IMR-90 (cell line): ENCODE measurements around the gene NEDD4L.

Experiments
- BHLHE40 ChIP-seq: fragments of 150-350 bp; IDR thresholded peaks from 2 replicates; pipeline ENCODE4 v1.6.1; 2016; ENCODE audit warnings: mild to moderate bottlenecking, low read depth, low read length
- CEBPB ChIP-seq: IDR thresholded peaks from 2 replicates; pipeline ENCODE4 v1.6.1; 2012; ENCODE audit warnings: low read depth, low read length, improper control_type of control experiment
- FOS ChIP-seq: fragments of 150-350 bp; IDR thresholded peaks from 2 replicates; pipeline ENCODE4 v1.6.1; 2016; ENCODE audit warnings: low read depth, low read length
- MXI1 ChIP-seq: IDR thresholded peaks from 2 replicates; pipeline ENCODE4 v1.6.1; 2012; ENCODE audit warnings: low read depth, mild to moderate bottlenecking, low read length, moderate library complexity, borderline replicate concordance
- POLR2A ChIP-seq: IDR thresholded peaks from 2 replicates; pipeline ENCODE4 v1.6.1; 2012; ENCODE audit warnings: mild to moderate bottlenecking, low read depth, low read length
- RAD21 ChIP-seq: IDR thresholded peaks from 2 replicates; pipeline ENCODE4 v1.6.1; 2012; ENCODE audit warnings: low read length, improper control_type of control experiment
- RFX5 ChIP-seq: IDR thresholded peaks from 2 replicates; pipeline ENCODE4 v1.8.0; 2012; ENCODE audit warnings: low read depth, mild to moderate bottlenecking, low read length, moderate library complexity
- TF ChIP-seq, protein P1 (sequence below): conservative IDR thresholded peaks from 2 replicates; pipeline ENCODE4 v1.5.1; 2012; ENCODE audit warnings: mild to moderate bottlenecking, low read depth, low read length, improper control_type of control experiment
- TF ChIP-seq, protein P2 (sequence below): fragments of 150-350 bp; IDR thresholded peaks from 2 replicates; pipeline ENCODE4 v1.6.1; 2016; ENCODE audit warnings: low read depth, mild to moderate bottlenecking, low read length, moderate library complexity, borderline replicate concordance
- TF ChIP-seq, protein P3 (sequence below): fragments of 150-350 bp; IDR thresholded peaks from 2 replicates; pipeline ENCODE4 v1.6.1; 2017; ENCODE audit warnings: mild to moderate bottlenecking, antibody characterized with exemption, low read length, low read depth

DNA sequence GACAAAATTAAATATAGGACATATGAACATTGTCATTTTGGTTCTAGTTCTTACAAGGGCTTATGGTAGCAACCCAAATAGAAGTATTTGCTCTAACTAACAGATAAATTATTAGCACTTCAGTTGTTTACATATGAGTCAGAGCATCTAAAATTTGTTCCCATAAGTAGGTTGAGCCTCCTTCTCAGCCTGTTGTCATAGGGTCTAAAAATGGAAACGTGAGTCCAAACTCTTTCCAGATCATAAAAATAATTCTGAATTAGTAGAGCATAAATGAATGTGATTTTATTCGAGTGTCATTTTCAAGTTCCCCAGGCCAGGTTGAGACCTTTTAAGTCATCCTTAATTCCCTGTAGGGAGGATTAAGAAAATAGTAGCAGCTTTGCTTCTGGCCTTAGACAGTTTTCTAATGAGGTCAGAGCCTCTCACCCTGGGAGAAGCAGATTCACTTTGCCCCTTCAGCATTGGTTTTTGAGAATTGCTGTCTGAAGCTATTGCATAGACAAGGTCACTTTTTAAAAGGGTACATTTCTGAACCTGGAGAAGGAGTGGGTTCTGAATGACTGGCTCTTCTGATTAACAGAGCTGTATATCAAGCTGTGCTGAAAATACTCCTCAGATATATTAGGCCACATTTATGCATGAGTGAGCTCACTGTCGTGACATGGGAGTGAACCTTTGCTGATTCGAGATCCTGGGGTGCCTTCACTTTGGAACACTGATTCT, 164.3 kb downstream of the NEDD4L start:
- TF ChIP-seq CEBPB (no peak), POLR2A (no peak), RFX5 (no peak), FOS (peak; percentile 63), BHLHE40 (peak; percentile 73), MXI1 (no peak), RAD21 (no peak)
- TF ChIP-seq, protein P1, sequence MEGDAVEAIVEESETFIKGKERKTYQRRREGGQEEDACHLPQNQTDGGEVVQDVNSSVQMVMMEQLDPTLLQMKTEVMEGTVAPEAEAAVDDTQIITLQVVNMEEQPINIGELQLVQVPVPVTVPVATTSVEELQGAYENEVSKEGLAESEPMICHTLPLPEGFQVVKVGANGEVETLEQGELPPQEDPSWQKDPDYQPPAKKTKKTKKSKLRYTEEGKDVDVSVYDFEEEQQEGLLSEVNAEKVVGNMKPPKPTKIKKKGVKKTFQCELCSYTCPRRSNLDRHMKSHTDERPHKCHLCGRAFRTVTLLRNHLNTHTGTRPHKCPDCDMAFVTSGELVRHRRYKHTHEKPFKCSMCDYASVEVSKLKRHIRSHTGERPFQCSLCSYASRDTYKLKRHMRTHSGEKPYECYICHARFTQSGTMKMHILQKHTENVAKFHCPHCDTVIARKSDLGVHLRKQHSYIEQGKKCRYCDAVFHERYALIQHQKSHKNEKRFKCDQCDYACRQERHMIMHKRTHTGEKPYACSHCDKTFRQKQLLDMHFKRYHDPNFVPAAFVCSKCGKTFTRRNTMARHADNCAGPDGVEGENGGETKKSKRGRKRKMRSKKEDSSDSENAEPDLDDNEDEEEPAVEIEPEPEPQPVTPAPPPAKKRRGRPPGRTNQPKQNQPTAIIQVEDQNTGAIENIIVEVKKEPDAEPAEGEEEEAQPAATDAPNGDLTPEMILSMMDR, result no peak
- TF ChIP-seq, protein P2, sequence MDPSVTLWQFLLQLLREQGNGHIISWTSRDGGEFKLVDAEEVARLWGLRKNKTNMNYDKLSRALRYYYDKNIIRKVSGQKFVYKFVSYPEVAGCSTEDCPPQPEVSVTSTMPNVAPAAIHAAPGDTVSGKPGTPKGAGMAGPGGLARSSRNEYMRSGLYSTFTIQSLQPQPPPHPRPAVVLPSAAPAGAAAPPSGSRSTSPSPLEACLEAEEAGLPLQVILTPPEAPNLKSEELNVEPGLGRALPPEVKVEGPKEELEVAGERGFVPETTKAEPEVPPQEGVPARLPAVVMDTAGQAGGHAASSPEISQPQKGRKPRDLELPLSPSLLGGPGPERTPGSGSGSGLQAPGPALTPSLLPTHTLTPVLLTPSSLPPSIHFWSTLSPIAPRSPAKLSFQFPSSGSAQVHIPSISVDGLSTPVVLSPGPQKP, result no peak
- TF ChIP-seq, protein P3, sequence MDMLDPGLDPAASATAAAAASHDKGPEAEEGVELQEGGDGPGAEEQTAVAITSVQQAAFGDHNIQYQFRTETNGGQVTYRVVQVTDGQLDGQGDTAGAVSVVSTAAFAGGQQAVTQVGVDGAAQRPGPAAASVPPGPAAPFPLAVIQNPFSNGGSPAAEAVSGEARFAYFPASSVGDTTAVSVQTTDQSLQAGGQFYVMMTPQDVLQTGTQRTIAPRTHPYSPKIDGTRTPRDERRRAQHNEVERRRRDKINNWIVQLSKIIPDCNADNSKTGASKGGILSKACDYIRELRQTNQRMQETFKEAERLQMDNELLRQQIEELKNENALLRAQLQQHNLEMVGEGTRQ, result no peak
